ENCODE measurements around the gene TTC31. TPM values are rescaled to one million over a fixed set of nuclear protein-coding genes. Genes with fewer than 3 reads are reported as not detected.

The TTC31 gene
- total RNA-seq = 11.1 and 15.0 TPM in 2 replicates

DNA sequence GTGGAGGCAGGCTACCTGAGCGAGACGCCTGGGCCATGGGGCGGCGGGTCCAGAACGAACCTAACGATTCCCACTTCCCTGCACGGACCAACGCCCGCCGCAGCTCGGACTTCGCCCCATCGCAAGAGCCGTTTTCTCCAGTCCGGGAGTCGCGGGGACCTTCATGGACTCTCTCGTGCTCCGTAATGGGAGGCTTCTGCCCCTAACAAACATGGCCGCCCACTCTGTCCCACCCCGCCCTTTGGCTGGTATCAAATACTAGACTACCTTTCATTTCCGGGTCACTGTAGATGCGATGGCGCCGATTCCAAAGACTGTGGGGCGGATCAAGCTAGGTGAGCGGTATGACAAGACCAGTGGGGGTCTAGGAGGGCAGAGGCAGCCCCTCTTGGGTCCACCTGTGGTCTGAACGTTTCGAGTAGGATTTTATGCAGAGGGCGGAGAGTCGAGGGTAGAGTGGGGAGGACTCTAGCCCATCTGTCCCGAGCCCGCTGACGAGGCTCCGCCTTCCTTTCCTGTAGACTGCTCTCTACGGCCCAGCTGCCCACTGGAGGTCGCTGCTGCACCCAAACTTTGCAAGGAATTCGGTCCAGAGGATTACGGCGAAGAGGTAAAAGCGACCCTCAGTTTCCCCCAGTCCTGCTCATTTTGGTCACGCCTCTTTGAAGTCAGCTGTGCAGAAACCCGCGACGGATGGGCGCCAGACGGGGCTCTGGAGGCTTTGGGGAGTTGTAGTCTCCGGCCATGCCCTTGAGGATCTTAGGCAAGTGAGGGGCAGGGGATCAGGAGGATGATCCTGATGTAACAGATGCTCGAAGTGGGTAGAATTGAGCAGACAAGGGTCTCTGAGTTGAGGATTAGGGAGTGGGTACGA lies at the start of gene TTC31, which contains the start of gene CCDC142:
TSS of gene TTC31 (plus strand) at position 281 of the 874 bp plus-strand sequence. CDS start at position 296, 15 bp downstream.
TSS of gene CCDC142 (minus strand) at position 198 of the 874 bp plus-strand sequence. CDS start at position 37, 161 bp downstream.

DNA sequence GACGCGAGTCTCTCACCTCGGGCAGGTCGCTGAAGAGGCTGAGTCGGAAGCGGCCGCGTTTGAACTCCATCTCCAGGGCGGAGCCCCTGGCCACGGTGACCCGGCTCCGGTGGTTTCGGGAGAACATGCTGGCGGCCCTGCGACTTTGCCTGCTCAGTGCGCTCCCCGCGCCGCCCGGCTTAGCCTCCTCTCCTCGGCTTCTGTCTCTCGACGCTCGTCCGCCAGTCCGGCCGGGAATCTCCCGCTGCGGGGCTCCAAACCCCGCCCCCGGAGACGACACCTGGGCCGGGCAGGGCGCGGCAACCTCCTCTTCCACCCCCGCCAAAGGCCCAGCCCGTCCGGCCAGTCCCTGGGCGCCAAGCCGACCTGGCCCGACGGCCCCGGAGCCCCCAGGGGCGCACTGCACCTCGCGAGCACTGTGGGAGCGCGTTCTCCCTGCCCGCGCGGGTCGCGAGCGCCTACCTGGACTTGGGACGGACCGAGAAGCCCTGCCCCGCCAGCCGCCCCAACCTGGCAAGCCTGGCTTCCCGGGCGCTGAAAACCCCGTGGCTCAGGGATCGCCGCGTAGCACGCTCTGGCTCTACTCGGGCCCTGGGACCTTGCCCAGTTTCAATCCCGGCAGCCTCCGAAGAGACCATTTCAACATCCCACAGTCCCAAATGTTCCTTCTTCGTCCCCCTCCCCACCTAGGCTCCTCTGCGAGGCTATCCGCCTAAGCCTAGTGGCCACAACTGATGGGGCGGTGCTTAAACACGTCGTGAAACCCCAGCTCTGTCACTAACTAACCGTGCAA lies 41.0 kb upstream of the TTC31 start, which contains the start of gene RTKN:
TSS of gene RTKN (minus strand) at position 248 of the 793 bp plus-strand sequence. CDS start at position 127, 121 bp downstream.

DNA sequence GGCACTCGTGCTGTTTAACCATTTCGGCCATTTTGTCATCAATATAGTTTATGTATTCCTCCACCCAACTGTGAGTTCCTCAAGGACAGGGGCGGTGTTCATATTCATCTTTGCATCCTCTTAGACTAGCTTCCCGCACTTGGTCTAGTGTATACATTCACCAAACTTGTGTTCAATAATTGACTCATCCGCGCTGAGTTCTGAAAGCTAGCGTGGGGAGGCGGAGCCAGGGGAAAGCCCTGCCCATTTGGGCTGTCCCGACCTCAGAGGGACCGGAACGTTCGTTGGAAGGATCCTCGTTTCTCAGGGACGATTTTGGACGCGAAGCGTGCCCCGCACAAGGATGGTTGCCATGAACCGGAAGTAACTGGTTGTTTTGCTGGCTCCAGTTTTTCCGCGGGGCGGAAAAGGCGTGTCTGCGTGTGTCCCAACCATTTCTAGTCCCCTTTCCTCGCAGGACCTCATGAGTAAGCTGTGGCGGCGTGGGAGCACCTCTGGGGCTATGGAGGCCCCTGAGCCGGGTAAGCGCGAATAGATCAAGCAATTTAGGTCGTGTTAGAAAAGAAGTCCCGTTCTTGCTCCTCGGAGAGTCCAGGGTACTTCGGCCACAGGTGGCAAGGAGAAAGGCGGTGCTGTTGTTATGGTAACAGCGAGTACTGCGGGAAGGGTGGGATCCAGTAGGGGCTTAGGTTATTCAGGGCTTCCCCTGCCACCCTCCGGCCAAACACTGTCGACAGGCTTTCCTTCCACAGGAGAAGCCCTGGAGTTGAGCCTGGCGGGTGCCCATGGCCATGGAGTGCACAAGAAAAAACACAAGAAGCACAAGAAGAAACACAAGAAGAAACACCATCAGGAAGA lies 28.0 kb upstream of the TTC31 start, which contains the start of gene INO80B:
TSS of gene INO80B (plus strand) at position 434 of the 858 bp plus-strand sequence. CDS start at position 464, 30 bp downstream.

GRCh38 chr2:74458132-74458937 lies 24.5 kb upstream of the TTC31 start, which contains the start of gene WBP1:
Gene WBP1 (plus strand): TSS chr2:74458438. CDS start chr2:74458603, 165 bp downstream.

DNA sequence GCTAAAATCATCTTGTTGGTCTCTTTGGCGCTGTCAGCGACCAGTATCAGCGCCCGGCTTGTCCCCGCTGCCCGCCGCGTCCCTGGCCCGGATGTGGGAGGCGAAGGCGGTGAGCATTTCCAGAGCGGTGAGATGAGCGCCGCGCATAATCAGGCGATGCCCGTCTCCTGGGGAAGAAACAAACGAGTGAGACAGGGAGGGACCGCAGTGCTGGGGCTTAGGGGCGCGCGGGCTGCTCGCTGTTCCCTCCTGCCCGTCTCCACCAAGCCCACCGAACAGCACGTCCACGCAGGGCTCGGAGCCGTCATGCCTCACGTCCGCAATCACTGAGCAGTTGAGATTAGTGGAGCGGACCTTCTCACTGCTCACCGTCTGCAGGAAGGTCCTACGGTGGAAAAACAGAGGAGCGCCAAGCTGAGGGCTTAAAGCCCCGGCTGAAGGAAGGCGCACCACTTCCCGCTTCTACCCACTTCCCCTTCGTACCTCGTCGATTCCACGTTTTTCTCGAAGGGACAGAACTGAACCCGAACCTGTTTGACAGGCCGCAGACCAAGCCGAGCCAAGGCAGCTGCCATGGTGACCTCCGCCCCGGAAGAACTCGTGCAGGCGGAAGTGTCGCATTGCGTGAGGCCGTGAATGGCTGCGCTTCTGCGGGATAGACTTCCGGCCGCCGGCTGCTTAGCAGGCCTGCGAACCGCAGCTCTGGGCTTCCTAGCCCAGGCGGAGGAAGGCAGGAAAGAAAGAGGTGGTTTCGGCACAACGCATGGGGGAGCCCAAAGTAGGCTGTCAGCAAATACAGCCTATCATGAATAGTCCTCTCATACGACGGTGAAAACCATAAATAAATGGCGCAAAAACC lies 10.6 kb upstream of the TTC31 start, which contains the start of gene MRPL53:
TSS of gene MRPL53 (minus strand) at position 595 of the 859 bp plus-strand sequence. CDS start at position 575, 20 bp downstream.

DNA sequence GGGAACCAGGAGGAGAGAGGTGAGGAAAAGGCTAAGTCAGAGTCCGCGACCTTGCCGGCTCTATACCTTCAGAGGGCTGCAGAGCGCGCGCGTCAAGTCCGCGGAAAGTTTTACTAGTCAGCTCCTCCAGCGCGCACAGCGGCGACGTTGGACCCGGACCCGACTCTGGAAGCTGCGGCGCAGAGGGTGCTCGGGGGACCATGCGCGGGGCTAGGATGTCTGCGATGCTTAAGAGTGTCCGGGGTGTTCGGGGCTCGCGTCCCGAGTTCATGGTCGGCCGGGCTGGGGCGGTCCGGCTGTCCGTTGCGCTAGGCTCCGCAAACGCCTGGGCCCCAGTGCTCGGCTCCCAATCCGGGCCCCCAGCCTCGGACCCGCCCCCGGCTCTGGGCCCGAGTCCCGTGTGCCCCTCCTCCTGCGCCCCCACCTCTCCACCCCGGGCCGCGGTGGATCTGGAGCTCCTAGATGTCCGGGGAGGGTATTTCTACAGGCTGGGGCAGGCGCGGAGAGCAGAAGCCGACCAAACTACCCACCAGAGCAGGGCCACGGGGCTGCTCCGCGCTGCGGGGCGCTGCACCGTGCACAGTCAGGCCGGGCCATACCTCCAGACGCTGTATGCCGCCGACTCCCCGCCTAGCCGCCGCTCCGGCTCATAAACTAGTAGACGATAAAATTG lies 16.5 kb downstream of the TTC31 start, which contains the start of gene LBX2:
TSS of gene LBX2 (minus strand) at position 337 of the 673 bp plus-strand sequence. CDS start at position 271, 66 bp downstream.

GRCh38 chr2:74507145-74507925 lies 24.5 kb downstream of the TTC31 start, which contains the start of gene PCGF1:
Gene PCGF1 (minus strand): TSS chr2:74507695. CDS start chr2:74507668, 27 bp downstream.

GRCh38 chr2:74514368-74515270 lies 31.7 kb downstream of the TTC31 start, which contains the start of gene TLX2:
Gene TLX2 (plus strand): TSS chr2:74514450. CDS start chr2:74514807, 357 bp downstream.

DNA sequence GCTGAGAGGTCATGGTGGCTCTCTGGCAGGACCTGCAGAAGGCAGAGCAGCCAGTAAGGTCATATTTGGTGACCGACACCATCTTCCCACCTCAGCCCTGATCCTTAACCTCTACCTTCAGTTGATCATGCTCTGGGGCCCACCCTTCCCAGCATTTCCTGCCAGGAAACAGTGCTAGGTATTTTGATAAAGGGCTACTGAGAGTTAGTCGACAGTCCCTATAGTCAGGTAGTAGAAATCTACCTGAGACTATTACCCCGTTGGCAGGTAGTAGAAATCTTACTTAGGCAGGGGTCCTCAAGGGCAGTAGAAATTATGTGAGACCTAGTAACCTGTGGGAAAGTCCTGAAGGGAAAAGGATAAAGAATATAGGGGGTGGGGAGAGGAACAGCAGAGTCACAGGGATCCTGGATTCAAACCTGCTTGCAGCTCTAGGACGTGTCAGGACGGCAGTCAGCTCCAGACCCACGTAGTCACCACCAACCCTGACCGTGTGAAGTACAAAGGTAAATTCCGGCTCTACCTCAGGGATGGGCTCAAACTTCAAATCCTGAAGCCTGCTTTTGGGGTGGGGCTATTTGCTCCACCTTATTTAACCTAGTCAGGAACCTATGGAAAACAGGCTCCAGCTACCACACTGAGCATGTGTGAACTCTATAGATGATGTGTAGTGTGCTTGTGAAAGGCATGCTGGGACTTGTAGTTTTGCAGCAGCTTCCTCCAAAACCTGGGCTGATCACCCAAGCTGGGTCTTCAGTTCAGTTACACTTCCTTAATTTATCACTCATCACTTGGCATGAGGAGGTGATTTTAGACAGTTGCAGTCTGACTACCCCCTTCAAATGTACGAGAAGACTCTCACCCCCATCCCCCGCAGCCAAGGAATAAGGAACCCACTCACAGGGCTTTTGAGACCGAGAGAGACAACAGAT lies 43.1 kb downstream of the TTC31 start, which contains the start of gene DQX1:
TSS of gene DQX1 (minus strand) at position 515 of the 932 bp plus-strand sequence. CDS start at position 13, 502 bp downstream.

GRCh38 chr2:74529357-74530238 lies 46.7 kb downstream of the TTC31 start, which contains the start of the genes AUP1 and HTRA2:
Gene AUP1 (minus strand): TSS chr2:74529706. CDS start chr2:74529629, 77 bp downstream.
Gene HTRA2 (plus strand): TSS chr2:74529933. CDS start chr2:74530007, 74 bp downstream.

Data from vein endothelial cell (primary cell).